Mesothelial cell of epicardium (in vitro differentiated cells): ENCODE data around the gene MT1B. TPM values are rescaled to one million over a fixed set of nuclear protein-coding genes. Genes with fewer than 3 reads are reported as not detected.

ENCODE experiments used
- DNase-seq, 2 experiments: peaks; one replicate each; pipeline ENCODE4 v3.0.0; 2021; ENCODE audit warnings: low spot score in 2 of 2; ENCODE audit not compliant: unreplicated experiment in 2 of 2
- H3K27ac Mint-ChIP-seq: 2 replicates; pipeline ENCODE4 v1.8.0; 2021; ENCODE audit warnings: mixed read lengths
- H3K27me3 Mint-ChIP-seq: 2 replicates; pipeline ENCODE4 v1.8.0; 2021; ENCODE audit warnings: low read depth, mixed read lengths
- H3K36me3 Mint-ChIP-seq: 2 replicates; pipeline ENCODE4 v1.8.0; 2021; ENCODE audit warnings: mixed read lengths
- H3K4me1 Mint-ChIP-seq: 2 replicates; pipeline ENCODE4 v1.8.0; 2021; ENCODE audit warnings: mixed read lengths
- H3K4me3 Mint-ChIP-seq: 2 replicates; pipeline ENCODE4 v1.8.0; 2021; ENCODE audit warnings: mild to moderate bottlenecking, moderate library complexity, mixed read lengths
- H3K9me3 Mint-ChIP-seq: 2 replicates; pipeline ENCODE4 v1.8.0; 2021; ENCODE audit warnings: mixed read lengths
- total RNA-seq: library from RNA; stranded (reverse); gene quantifications from 3 replicates; pipeline ENCODE4 v1.2.1, GENCODE V29; 2021
- TF ChIP-seq, protein P1 (sequence below): fragments of 200-600 bp; sonication (generic); IDR thresholded peaks from one replicate; pipeline ENCODE4 v1.5.0; 2021; ENCODE audit warnings: antibody characterized with exemption; ENCODE audit not compliant: unreplicated experiment

Gene MT1B
- total RNA-seq, 1 donor from 2014 or later: not detected

DNA sequence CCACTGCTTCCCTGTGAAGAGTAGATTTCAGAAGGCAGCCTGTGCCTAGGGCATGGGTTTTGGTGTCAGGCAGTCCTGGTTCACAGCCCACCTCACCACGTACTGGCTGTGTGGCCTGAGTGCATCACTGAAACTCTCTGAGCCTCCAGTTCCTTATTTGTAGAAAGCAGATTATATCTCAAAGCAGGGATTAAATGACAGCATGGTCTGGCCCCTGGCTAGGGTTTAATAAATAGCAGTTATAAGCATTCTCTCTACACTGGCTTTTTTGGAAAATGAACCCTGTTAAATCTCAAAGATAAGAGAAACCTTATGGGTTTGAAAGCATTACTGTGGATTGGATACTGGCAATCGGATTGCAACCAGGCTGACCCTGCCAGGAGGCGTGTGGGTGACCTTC, 22.2 kb upstream of the MT1B start:
- Mint-ChIP-seq H3K4me1 (peaks cover 19% of the 10 kb centered on the region), H3K9me3 (no peaks in the 10 kb centered on the region), H3K4me3 (no peak overlapping the region), H3K36me3 (no peaks in the 10 kb centered on the region), H3K27me3 (peaks cover 90% of the 10 kb centered on the region), H3K27ac (no peak overlapping the region)
- no peak for DNase-seq
- TF ChIP-seq, protein P1, sequence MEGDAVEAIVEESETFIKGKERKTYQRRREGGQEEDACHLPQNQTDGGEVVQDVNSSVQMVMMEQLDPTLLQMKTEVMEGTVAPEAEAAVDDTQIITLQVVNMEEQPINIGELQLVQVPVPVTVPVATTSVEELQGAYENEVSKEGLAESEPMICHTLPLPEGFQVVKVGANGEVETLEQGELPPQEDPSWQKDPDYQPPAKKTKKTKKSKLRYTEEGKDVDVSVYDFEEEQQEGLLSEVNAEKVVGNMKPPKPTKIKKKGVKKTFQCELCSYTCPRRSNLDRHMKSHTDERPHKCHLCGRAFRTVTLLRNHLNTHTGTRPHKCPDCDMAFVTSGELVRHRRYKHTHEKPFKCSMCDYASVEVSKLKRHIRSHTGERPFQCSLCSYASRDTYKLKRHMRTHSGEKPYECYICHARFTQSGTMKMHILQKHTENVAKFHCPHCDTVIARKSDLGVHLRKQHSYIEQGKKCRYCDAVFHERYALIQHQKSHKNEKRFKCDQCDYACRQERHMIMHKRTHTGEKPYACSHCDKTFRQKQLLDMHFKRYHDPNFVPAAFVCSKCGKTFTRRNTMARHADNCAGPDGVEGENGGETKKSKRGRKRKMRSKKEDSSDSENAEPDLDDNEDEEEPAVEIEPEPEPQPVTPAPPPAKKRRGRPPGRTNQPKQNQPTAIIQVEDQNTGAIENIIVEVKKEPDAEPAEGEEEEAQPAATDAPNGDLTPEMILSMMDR: no peak

DNA sequence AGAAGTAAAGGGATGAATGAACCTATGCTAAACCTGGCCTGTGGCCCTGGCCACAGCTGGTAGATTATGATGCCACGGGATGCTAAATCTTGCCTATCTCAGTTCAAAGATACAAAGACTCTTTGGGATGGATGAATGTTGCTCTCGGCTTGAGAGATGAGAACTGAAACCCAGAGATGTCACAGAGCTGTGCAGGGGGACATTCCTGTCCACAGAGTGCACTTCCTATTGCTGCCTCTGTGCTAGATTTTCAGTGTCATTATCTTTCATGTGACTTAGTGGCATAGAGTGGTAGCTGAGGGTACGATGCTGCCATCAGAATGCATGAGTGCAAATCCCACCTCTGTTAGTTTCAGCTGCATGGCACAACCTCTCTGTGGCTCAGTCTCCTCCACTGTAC, 21.6 kb upstream of the MT1B start:
- Mint-ChIP-seq H3K4me1 (peaks cover 20% of the 10 kb centered on the region), H3K27ac (no peak overlapping the region), H3K9me3 (no peaks in the 10 kb centered on the region), H3K36me3 (no peaks in the 10 kb centered on the region), H3K27me3 (peaks cover 90% of the 10 kb centered on the region), H3K4me3 (no peak overlapping the region)
- TF ChIP-seq, protein P1: no peak
- DNase-seq: no peak

DNA sequence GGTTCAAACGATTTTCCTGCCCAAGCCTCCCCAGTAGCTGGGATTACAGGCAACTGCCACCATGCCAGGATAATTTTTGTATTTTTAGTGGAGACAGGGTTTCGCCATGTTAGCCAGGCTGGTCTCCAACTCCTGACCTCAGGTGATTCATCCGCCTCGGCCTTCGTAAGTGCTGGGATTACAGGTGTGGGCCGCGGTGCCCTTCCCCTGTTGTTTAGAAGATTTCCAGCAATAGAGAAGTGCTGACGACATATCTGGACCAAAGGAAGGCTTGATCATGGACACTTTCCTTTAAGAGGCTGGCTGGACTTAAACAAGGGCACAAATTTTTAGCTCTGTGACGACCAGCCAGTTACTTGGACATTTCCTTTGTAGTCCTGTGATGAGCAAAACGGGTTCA, 20.5 kb upstream of the MT1B start:
- peaks cover 15% of the 10 kb centered on the region for H3K4me1 Mint-ChIP-seq
- peak overlapping the region; percentile 65 for H3K4me3 Mint-ChIP-seq
- TF ChIP-seq, protein P1: no peak
- H3K27me3 Mint-ChIP-seq: peaks cover 90% of the 10 kb centered on the region
- DNase-seq: no peak
- H3K36me3 Mint-ChIP-seq: no peaks in the 10 kb centered on the region
- H3K27ac Mint-ChIP-seq: no peak overlapping the region
- no peaks in the 10 kb centered on the region for H3K9me3 Mint-ChIP-seq

- no peak overlapping the region for H3K27ac Mint-ChIP-seq
- H3K36me3 Mint-ChIP-seq: no peaks in the 10 kb centered on the region
- peaks cover 15% of the 10 kb centered on the region for H3K4me1 Mint-ChIP-seq
- peaks cover 90% of the 10 kb centered on the region for H3K27me3 Mint-ChIP-seq
- H3K4me3 Mint-ChIP-seq: peak overlapping the region; percentile 65
- DNase-seq: no peak
- TF ChIP-seq, protein P1: no peak
- H3K9me3 Mint-ChIP-seq: no peaks in the 10 kb centered on the region
Observed at GRCh38 chr16:56631832-56632155, 19.9 kb upstream of the MT1B start.

DNA sequence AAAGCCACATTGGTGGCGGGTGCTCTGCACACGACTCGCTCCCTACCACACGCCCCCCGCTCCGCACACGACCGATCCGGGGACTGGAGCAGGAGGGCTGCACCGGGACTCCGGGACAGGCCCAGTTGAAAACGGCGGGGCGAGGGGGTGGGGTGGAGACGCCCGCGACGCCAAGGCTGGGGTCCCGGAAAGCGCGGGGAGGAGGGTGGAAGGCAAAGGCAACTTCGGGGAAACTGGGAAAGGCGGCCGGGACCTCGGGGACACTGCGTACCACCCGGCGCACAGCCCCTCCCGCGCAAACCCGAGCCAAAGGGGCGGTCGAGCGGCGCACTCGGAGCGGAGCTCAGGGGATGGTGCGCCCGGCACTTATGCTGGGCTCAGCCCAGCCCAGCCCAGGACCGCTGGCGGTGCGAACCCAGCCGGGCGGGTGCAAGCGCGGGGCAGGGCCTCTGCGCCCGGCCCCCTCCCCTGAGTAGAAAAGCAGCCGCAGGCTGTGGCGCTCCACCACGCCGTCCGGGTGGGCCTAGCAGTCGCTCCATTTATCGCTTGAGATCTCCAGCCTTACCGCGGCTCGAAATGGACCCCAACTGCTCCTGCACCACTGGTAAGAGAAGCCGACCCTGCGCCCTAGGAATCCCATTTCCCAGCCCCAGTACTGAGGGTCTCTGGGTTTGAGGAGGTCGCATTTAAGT, 19.4 kb upstream of the MT1B start, which contains the start of gene MT1M:
TSS of gene MT1M (plus strand) at position 504 of the 692 bp plus-strand sequence. CDS start at position 577, 73 bp downstream.
- H3K4me3 Mint-ChIP-seq: peak within 1 kb of the TSS; percentile 65
- no peaks in the 10 kb centered on the region for H3K36me3 Mint-ChIP-seq
- no peak for DNase-seq
- TF ChIP-seq, protein P1: no peak
- peaks cover 11% of the 10 kb centered on the region for H3K4me1 Mint-ChIP-seq
- H3K27ac Mint-ChIP-seq: no peak within 1 kb of the TSS
- peaks cover 90% of the 10 kb centered on the region for H3K27me3 Mint-ChIP-seq
- no peaks in the 10 kb centered on the region for H3K9me3 Mint-ChIP-seq
